ENCODE results near the gene INTS3. TPM values are rescaled to one million over a fixed set of nuclear protein-coding genes. Genes with fewer than 3 reads are reported as not detected.

Gene INTS3
- total and polyA plus RNA-seq, 2 of the 8 experiments (the other 6 are each of a cell fraction or from before 2014, with no cell fraction given) = 66.8 to 93.2 TPM

- TF ChIP-seq HDAC6 (IDR thresholded peaks at IDR 0.05; ENCODE audit: low read depth, low read length) (no peak), KDM5A (IDR thresholded peaks at IDR 0.05; ENCODE audit: low read length) (no peak)
Measured at GRCh38 chr1:153776845-153777370, 49.1 kb downstream of the INTS3 start (continued).

All from H1 (cell line).